Astrocyte of the cerebellum (primary cell): ENCODE measurements around the gene PRR33.

Experiments
- DNase-seq: peaks from one replicate; pipeline ENCODE4 v3.0.0-alpha.2; 2011; ENCODE audit warnings: low read depth
- H3K4me3 ChIP-seq: 2 replicates; pipeline ENCODE4 v1.5.1; 2011; ENCODE audit warnings: mild to moderate bottlenecking, low read depth, low read length, moderate library complexity
- in situ Hi-C: cut with HindIII; loops from 2 replicates; pipeline ENCODE4 v1.10.0; 2017; ENCODE audit warnings: low sequenced_read_pairs
- TF ChIP-seq, protein P1 (sequence below): IDR thresholded peaks from 2 replicates; pipeline ENCODE4 v1.5.1; 2012; ENCODE audit warnings: low read length, low read depth, moderate library complexity, mild to moderate bottlenecking; ENCODE audit errors: missing control alignments

PRR33 gene

DNA sequence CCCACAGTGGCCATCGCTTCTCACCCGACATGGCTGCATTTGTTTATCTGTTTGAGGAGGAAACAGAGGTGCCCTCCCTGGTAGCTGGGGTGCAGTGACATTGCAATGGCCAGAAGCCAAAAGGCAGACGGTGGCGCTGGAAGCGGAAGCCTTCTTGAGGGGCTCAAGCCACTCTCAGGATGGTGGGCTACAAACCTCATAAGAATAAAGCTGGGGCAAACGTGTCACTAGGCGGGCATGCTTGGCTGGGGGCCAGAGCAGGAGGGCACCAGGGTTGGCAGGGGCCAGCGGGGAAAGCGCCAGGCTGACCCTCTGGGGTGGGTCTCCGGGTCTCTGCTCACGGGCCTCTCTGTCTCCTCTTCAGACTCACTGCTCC lies 40.4 kb upstream of the PRR33 start:
- TF ChIP-seq, protein P1, sequence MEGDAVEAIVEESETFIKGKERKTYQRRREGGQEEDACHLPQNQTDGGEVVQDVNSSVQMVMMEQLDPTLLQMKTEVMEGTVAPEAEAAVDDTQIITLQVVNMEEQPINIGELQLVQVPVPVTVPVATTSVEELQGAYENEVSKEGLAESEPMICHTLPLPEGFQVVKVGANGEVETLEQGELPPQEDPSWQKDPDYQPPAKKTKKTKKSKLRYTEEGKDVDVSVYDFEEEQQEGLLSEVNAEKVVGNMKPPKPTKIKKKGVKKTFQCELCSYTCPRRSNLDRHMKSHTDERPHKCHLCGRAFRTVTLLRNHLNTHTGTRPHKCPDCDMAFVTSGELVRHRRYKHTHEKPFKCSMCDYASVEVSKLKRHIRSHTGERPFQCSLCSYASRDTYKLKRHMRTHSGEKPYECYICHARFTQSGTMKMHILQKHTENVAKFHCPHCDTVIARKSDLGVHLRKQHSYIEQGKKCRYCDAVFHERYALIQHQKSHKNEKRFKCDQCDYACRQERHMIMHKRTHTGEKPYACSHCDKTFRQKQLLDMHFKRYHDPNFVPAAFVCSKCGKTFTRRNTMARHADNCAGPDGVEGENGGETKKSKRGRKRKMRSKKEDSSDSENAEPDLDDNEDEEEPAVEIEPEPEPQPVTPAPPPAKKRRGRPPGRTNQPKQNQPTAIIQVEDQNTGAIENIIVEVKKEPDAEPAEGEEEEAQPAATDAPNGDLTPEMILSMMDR = no peak
- in situ Hi-C loops = no loop called here
- DNase-seq = no peak
- no peak overlapping the region for H3K4me3 ChIP-seq

DNA sequence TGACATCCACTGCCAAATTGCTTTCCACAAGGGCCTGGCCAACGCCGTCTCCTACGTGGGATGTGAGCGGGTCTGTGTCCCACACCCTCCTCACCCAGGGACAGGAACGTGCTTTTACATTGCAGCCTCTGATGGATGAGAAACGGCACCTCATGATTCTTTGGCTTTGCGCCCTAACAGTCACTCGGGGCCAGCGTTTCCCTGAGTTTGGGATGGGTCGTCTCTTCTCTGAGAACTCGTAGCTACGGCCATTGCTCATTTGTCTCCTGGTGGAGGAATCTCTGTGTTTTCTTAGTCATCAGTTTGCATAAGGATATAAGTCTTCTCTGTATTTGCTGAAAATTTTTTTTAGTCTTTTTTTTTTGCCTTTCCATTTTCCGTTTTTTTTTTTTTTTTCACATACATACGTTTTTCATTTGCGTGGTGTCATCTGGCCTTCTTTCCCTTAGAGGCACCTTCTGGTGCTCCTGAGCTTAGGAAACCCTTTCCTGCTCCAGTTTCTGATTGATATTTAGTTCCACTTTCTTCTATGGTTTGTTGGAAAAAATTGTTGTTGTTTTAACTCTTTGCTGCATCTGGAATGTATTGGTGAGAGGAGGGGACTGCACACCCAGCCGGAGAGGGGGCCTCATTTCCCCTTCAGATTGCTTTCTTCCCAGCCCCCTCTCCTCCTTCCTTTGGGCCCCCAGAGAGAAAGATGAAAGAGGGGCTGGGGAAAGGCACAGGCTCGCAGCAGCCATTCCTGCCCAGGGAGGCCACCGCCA lies 39.8 kb upstream of the PRR33 start:
- DNase-seq = no peak
- TF ChIP-seq, protein P1 = no peak
- H3K4me3 ChIP-seq = no peak overlapping the region
- in situ Hi-C loops = no loop called here

DNA sequence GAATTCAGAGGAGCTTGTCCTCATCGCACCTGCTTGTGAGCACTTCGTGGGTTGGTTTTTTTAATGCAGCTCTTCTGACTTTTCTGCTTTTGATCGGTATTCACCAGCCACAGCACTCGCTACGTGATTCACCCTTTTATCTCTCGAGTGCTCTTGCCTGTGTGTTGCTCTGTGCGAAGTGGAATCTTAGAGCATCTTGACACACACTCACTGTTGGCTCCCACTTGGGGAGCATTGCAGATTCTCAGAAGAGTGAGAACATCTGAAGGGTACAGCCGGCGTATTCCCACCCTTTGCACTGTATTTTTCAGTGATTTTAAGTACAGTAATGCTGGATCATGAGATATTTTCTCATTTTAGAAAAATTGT lies 38.8 kb upstream of the PRR33 start:
- no peak for DNase-seq
- no peak overlapping the region for H3K4me3 ChIP-seq
- in situ Hi-C loops = no loop called here
- TF ChIP-seq, protein P1 = no peak

DNA sequence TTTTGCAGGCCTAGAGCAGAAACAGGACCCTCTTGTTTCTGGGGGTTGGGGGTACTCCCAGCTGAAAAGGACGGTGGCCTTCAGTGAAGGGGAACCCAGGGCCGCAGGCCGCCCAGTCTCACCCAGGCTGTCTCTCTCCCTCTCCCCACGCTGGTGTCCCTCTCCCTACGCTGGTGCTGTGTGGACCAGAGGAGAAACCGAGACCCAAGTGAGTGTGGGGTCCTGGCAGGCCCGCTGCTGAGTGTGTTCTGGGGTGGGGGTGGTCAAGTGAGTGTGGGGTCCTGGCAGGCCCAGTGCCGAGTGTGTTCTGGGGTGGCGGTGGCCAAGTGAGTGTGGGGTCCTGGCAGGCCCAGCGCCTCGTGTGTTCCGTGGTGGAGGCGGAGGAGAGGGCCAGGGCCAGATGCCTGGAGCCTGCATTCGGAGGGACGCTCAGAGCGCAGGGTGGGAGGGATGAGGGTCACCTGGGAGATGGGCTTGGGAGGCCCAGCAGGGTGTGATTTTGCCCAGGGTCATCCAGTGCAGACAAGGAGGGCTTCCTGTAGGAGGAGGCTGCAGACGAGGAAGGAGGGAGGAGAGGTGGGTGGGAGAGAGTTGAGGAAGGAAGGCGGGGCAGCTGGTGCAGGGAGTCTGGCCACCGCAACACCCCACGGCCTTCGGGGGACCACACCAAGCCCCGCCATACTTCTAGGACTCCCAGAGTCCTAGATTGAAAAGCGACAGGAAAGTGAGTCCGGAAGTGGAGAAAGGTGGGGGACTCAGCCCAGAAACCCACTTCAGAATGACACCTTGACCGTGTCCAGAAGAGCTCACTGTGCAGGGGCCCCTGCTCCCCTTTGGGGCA lies 38.1 kb upstream of the PRR33 start:
- no peak for DNase-seq
- in situ Hi-C loops = no loop called here
- H3K4me3 ChIP-seq = no peak overlapping the region
- TF ChIP-seq, protein P1 = no peak

DNA sequence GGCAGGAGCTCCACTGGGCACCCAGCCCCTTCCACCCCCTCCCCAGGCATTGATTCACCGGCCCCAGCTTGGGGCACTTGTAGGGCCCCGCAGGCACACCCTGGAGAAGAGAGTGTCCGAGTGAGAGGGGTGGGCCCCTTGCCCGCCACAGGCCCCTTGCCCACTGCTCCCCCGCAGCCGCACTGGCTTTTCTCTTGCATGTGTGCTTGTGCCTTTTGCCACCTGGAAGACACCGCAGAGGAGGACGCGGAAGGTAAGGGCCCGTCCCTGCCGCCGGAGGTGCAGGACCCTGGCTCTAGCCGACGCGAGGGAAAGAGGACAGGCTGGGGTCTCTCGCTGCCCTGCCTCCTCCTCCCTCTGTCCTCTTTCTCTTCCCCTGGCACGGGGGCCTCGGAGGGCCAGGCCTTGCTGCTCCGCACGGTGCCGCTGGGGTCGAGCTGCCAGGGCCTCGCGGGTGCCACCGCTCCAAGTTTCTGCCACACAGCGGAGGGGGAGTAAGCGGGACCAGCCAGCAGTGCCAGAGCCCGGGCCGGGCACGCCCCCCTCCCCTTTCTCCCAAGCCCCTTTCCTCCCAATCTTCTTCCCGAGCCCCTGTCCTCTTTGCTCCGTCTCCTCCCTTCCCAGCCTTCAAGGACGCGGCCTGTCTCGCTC lies 37.3 kb upstream of the PRR33 start:
- in situ Hi-C loops = no loop called here
- H3K4me3 ChIP-seq = no peak overlapping the region
- no peak for DNase-seq
- TF ChIP-seq, protein P1 = no peak

DNA sequence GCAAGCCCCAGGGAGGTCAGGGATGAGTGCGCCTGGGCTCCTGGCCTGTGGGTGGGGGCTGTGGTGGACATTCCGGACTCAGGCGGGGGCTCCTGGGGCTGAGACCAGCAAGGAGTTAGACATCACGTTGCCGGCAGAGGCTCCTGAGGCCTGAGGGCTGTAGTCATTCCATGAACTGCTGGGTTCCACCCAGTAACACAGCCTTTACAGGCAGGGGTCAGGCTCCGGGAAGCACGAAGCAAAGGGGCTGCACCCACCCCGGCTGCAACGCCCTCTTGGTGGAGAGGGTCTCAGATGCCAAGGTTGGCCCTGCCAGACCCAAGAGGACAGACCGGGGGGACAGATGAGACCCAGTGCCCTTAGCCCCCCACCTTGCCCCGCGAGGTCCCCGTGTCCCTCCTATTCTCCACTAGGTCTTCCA lies 36.8 kb upstream of the PRR33 start:
- no peak overlapping the region for H3K4me3 ChIP-seq
- in situ Hi-C loops = no loop called here
- TF ChIP-seq, protein P1 = no peak
- no peak for DNase-seq
